Measurements from ENCODE around the gene OR5T3.
"Not testable (repeated sequence)": the region's sequence is repeated elsewhere in the genome, so short reads cannot be mapped to it uniquely, and the experiment has no call there.

OR5T3 gene

DNA sequence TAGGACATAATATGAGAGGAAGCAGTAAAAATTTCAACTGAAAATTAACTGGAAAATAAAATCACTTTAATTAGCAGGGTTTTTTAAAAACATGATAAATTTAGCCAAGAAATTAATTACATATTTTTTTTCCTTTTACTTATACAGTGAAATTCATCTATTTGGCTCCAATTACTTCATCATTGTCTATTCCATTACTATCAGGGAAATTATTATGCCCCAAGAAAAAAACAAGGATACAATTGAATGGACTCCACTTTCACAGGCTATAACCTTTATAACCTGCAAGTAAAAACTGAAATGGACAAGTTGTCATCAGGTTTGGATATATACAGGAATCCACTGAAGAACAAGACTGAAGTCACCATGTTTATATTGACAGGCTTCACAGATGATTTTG is at the start of gene OR5T3:
Gene OR5T3 (plus strand): TSS at position 301 of the 400 bp plus-strand sequence. CDS start 0 bp downstream, at position 301.
- CTCF ChIA-PET: no interaction called here
- POLR2A ChIA-PET: no interaction called here
- DNase-seq (ENCODE audit: extremely low spot score): no peak
- no peak for TF ChIP-seq FOXM1 (IDR thresholded peaks at IDR 0.05; ENCODE audit: borderline replicate concordance)
- no peak for TF ChIP-seq ZNF384 (IDR thresholded peaks at IDR 0.05)
- TF ChIP-seq HDGF (IDR thresholded peaks at IDR 0.05; ENCODE audit: borderline replicate concordance): no peak
- no peak for TF ChIP-seq LEF1 (IDR thresholded peaks at IDR 0.05; ENCODE audit: borderline replicate concordance)
- TF ChIP-seq ELF4 (IDR thresholded peaks at IDR 0.05): no peak

DNA sequence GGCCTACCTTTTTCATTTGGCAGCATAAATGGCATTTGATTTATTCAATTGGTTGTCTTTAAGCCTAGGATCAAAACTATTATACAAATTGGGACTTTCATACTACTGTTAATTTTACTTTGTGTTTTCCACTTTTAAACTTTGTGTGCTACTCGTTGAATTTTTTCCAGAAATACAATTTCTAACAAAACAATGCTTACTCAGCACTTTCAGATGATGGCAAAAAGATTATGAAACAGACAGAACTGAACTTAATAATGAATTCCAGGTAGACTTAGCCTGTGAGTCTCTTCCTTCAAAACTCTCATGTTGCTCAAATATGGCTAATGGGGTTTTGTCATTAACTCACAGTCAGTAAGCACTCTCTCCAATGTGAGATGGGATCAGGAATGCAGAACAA is 44.3 kb upstream of the OR5T3 start:
- TF ChIP-seq FOXK2 (IDR thresholded peaks at IDR 0.05) (no peak), PKNOX1 (IDR thresholded peaks at IDR 0.05) (no peak), SP1 (IDR thresholded peaks at IDR 0.05) (no peak), ELF4 (IDR thresholded peaks at IDR 0.05) (no peak), SUZ12 (IDR thresholded peaks at IDR 0.05) (no peak), BHLHE40 (IDR thresholded peaks at IDR 0.05; ENCODE audit: borderline replicate concordance) (no peak), ARNT (IDR thresholded peaks at IDR 0.05) (no peak), L3MBTL2 (conservative IDR thresholded peaks at IDR 0.05) (no peak), FOXA1 (IDR thresholded peaks at IDR 0.05) (no peak), CTBP1 (IDR thresholded peaks at IDR 0.05; ENCODE audit: borderline replicate concordance) (no peak), NFRKB (IDR thresholded peaks at IDR 0.05) (no peak), FOXM1 (IDR thresholded peaks at IDR 0.05; ENCODE audit: borderline replicate concordance) (no peak), LEF1 (IDR thresholded peaks at IDR 0.05; ENCODE audit: borderline replicate concordance) (no peak), HDGF (IDR thresholded peaks at IDR 0.05; ENCODE audit: borderline replicate concordance) (no peak), ZNF384 (IDR thresholded peaks at IDR 0.05) (no peak), TARDBP (IDR thresholded peaks at IDR 0.05) (no peak)
- POLR2A ChIA-PET: no interaction called here
- CTCF ChIA-PET: no interaction called here

DNA sequence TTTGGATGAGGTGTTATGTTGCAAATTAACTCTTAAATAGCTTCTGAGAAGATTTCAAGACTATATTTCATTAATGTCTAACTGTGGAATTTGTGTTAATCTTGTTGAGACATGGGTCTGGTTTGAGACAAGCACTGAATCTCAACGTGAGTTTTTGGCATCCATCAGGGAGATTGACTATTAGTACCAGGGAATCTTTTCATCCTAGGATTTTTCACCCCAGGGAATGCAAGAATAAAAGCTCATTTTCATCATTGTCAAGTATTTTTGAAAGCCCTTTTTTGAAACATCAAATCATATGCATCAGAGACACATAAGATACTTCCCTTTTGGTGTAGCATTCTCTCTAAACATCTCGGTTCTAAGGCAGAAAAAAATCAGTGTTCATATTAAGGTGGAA is 37.5 kb upstream of the OR5T3 start:
- ChIA-PET POLR2A (no interaction called here), CTCF (no interaction called here)
- TF ChIP-seq FOXM1 (IDR thresholded peaks at IDR 0.05; ENCODE audit: borderline replicate concordance) (no peak), FOXA1 (IDR thresholded peaks at IDR 0.05) (no peak), TARDBP (IDR thresholded peaks at IDR 0.05) (no peak), PKNOX1 (IDR thresholded peaks at IDR 0.05) (no peak), BHLHE40 (IDR thresholded peaks at IDR 0.05; ENCODE audit: borderline replicate concordance) (no peak), ARNT (IDR thresholded peaks at IDR 0.05) (no peak), SP1 (IDR thresholded peaks at IDR 0.05) (no peak), SUZ12 (IDR thresholded peaks at IDR 0.05) (no peak), LEF1 (IDR thresholded peaks at IDR 0.05; ENCODE audit: borderline replicate concordance) (no peak)
- no peak for DNase-seq (ENCODE audit: extremely low spot score)

More for the DNA sequence above, 44.3 kb upstream of the OR5T3 start:
- no peak for DNase-seq (ENCODE audit: extremely low spot score)

DNA sequence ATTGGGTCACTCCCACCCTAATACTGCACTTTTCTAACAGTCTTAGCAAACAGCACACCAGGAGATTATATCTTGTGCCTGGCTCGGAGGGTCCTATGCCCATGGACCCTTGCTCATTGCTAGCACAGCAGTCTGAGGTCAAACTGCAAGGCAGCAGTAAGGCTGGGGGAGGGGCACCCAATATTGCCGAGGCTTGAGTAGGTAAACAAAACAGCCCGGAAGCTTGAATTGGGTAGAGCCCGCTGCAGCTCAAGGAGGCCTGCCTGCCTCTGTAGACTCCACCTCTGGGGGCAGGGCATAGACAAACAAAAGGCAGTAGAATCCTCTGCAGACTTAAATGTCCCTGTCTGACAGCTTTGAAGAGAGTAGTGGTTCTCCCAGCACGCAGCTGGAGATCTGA is 32.3 kb upstream of the OR5T3 start:
- DNase-seq (ENCODE audit: extremely low spot score); POLR2A ChIA-PET; CTCF ChIA-PET: not testable (repeated sequence)

- TF ChIP-seq FOXA1 (IDR thresholded peaks at IDR 0.05): no peak
- no peak for TF ChIP-seq L3MBTL2 (conservative IDR thresholded peaks at IDR 0.05)
- TF ChIP-seq ZNF384 (IDR thresholded peaks at IDR 0.05): no peak
- TF ChIP-seq BHLHE40 (IDR thresholded peaks at IDR 0.05; ENCODE audit: borderline replicate concordance): no peak
- no peak for TF ChIP-seq NFRKB (IDR thresholded peaks at IDR 0.05)
- TF ChIP-seq PKNOX1 (IDR thresholded peaks at IDR 0.05): no peak
- TF ChIP-seq SUZ12 (IDR thresholded peaks at IDR 0.05): no peak
- TF ChIP-seq SP1 (IDR thresholded peaks at IDR 0.05): no peak
- no peak for TF ChIP-seq ELF4 (IDR thresholded peaks at IDR 0.05)
- no peak for TF ChIP-seq ARNT (IDR thresholded peaks at IDR 0.05)
- TF ChIP-seq CTBP1 (IDR thresholded peaks at IDR 0.05; ENCODE audit: borderline replicate concordance): no peak
- ChIA-PET POLR2A (no interaction called here), CTCF (no interaction called here)
- no peak for DNase-seq (ENCODE audit: extremely low spot score)
Observed at GRCh38 chr11:56234155-56234554, 17.9 kb upstream of the OR5T3 start, which contains the start of gene OR5T2. TSS of gene OR5T2 (minus strand) at chr11:56234255. CDS start at chr11:56233062, 1,193 bp downstream.

DNA sequence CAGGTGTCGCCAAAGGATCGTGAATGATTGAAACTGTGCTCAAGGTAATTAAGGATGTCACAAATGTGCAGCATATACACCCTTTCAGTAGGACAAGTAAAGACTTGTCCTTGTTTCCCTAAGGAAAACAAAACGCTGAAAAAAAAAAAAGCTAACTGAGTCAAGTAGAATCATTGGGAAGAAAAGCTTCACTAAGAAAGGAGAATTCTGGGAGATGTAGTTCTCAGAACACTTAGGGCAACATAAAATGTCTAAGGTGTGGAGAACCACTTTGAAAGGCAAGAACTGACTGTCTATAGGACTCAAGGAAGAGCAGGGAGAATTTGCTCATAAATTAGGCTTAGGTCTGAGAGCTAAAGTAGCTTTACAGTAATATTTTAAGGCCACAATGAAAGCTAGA is 19.0 kb downstream of the OR5T3 start:
- no peak for TF ChIP-seq PKNOX1 (IDR thresholded peaks at IDR 0.05)
- no peak for TF ChIP-seq ZNF384 (IDR thresholded peaks at IDR 0.05)
- TF ChIP-seq L3MBTL2 (conservative IDR thresholded peaks at IDR 0.05): no peak
- TF ChIP-seq FOXK2 (IDR thresholded peaks at IDR 0.05): no peak
- no peak for TF ChIP-seq NFRKB (IDR thresholded peaks at IDR 0.05)
- no peak for TF ChIP-seq ARNT (IDR thresholded peaks at IDR 0.05)
- TF ChIP-seq TARDBP (IDR thresholded peaks at IDR 0.05): no peak
- no peak for TF ChIP-seq SP1 (IDR thresholded peaks at IDR 0.05)
- no peak for TF ChIP-seq CTBP1 (IDR thresholded peaks at IDR 0.05; ENCODE audit: borderline replicate concordance)
- TF ChIP-seq ELF4 (IDR thresholded peaks at IDR 0.05): no peak
- TF ChIP-seq FOXM1 (IDR thresholded peaks at IDR 0.05; ENCODE audit: borderline replicate concordance): no peak
- no peak for TF ChIP-seq BHLHE40 (IDR thresholded peaks at IDR 0.05; ENCODE audit: borderline replicate concordance)
- TF ChIP-seq HDGF (IDR thresholded peaks at IDR 0.05; ENCODE audit: borderline replicate concordance): no peak
- TF ChIP-seq LEF1 (IDR thresholded peaks at IDR 0.05; ENCODE audit: borderline replicate concordance): no peak
- CTCF ChIA-PET: no interaction called here
- POLR2A ChIA-PET: no interaction called here
- DNase-seq (ENCODE audit: extremely low spot score): no peak

Data from HEK293T (cell line).